Liver (tissue), 9 donors: ENCODE results near the gene UIMC1. TPM values are rescaled to one million over a fixed set of nuclear protein-coding genes. Genes with fewer than 3 reads are reported as not detected.

Experiments
- DNase-seq: peaks from one replicate; pipeline ENCODE4 v3.0.0-alpha.2; 2017; ENCODE audit warnings: low spot score
- H3K27ac ChIP-seq, 2 donors: one replicate each; pipeline ENCODE4 v1.7.0; 2013; ENCODE audit warnings: inconsistent platforms in 2 of 2, low read length in 2 of 2, control low read depth in 1 of 2, low read depth in 1 of 2, mild to moderate bottlenecking in 1 of 2
- H3K27me3 ChIP-seq, 4 donors: one replicate each; pipeline versions ENCODE4 v1.6.1 to v1.7.0; 2013; ENCODE audit warnings: low read length in 3 of 4, inconsistent platforms in 1 of 4, mild to moderate bottlenecking in 1 of 4, moderate library complexity in 1 of 4; ENCODE audit not compliant: control insufficient read depth in 4 of 4, insufficient read depth in 4 of 4
- H3K36me3 ChIP-seq, 4 donors: one replicate each; pipeline versions ENCODE4 v1.6.1 to v1.7.0; 2013; ENCODE audit warnings: low read length in 3 of 4, mild to moderate bottlenecking in 3 of 4, low read depth in 1 of 4, moderate library complexity in 1 of 4; ENCODE audit not compliant: control insufficient read depth in 4 of 4, insufficient read depth in 3 of 4
- H3K4me1 ChIP-seq, 4 donors: one replicate each; pipeline versions ENCODE4 v1.6.1 to v1.7.0; 2013; ENCODE audit warnings: low read length in 3 of 4, mild to moderate bottlenecking in 3 of 4, moderate library complexity in 1 of 4; ENCODE audit not compliant: control insufficient read depth in 4 of 4, insufficient read depth in 4 of 4
- H3K4me3 ChIP-seq, 3 donors: one replicate each; pipeline versions ENCODE4 v1.6.1 to v1.7.0; 2013; ENCODE audit warnings: low read length in 3 of 3, control low read depth in 1 of 3, low read depth in 1 of 3, mild to moderate bottlenecking in 1 of 3
- H3K9ac ChIP-seq, 2 donors: one replicate each; pipeline ENCODE4 v1.7.0; 2013; ENCODE audit warnings: low read length in 2 of 2, mild to moderate bottlenecking in 2 of 2, moderate library complexity in 2 of 2, control low read depth in 1 of 2, low read depth in 1 of 2
- H3K9me3 ChIP-seq, 4 donors: one replicate each; pipeline versions ENCODE4 v1.6.1 to v1.7.0; 2013; ENCODE audit warnings: low read length in 3 of 4; ENCODE audit not compliant: control insufficient read depth in 4 of 4
- ATF3 ChIP-seq: IDR thresholded peaks from 2 replicates; pipeline ENCODE4 v1.6.1; 2016; ENCODE audit warnings: antibody characterized with exemption
- EGR1 ChIP-seq, 2 donors: IDR thresholded peaks; 2 replicates each; pipeline ENCODE4 v1.6.1; 2016 to 2018; ENCODE audit warnings: antibody characterized with exemption in 2 of 2, low read depth in 2 of 2
- FOXA1 ChIP-seq: IDR thresholded peaks from 2 replicates; pipeline ENCODE4 v1.6.1; 2016; ENCODE audit warnings: antibody characterized with exemption
- FOXA2 ChIP-seq: IDR thresholded peaks from 2 replicates; pipeline ENCODE4 v1.6.1; 2016; ENCODE audit warnings: antibody characterized with exemption
- GABPA ChIP-seq, 2 donors: IDR thresholded peaks in 1 of 2; conservative IDR thresholded peaks in 1 of 2; 2 replicates each; pipeline ENCODE4 v1.6.1; 2016; ENCODE audit warnings: antibody characterized with exemption in 2 of 2, mild to moderate bottlenecking in 1 of 2, moderate library complexity in 1 of 2
- HNF4A ChIP-seq, 2 donors: conservative IDR thresholded peaks; 2 replicates each; pipeline ENCODE4 v1.6.1; 2016; ENCODE audit warnings: antibody characterized with exemption in 2 of 2, mild to moderate bottlenecking in 2 of 2
- HNF4G ChIP-seq: IDR thresholded peaks from 2 replicates; pipeline ENCODE4 v1.6.1; 2016; ENCODE audit warnings: antibody characterized with exemption
- JUND ChIP-seq, 2 donors: IDR thresholded peaks; 2 replicates each; pipeline ENCODE4 v1.6.1; 2016; ENCODE audit warnings: antibody characterized with exemption in 2 of 2
- NR2F2 ChIP-seq: IDR thresholded peaks from 2 replicates; pipeline ENCODE4 v1.6.1; 2016; ENCODE audit warnings: antibody characterized with exemption
- RAD21 ChIP-seq, 2 donors: IDR thresholded peaks; 2 replicates each; pipeline ENCODE4 v1.6.1; 2016; ENCODE audit warnings: antibody characterized with exemption in 2 of 2, mild to moderate bottlenecking in 2 of 2
- REST ChIP-seq: IDR thresholded peaks from 2 replicates; pipeline ENCODE4 v1.6.1; 2016; ENCODE audit warnings: antibody characterized with exemption, mild to moderate bottlenecking
- RXRA ChIP-seq, 2 donors: IDR thresholded peaks; 2 replicates each; pipeline ENCODE4 v1.6.1; 2017 to 2018; ENCODE audit warnings: antibody characterized with exemption in 2 of 2, mild to moderate bottlenecking in 1 of 2
- SP1 ChIP-seq: IDR thresholded peaks from 2 replicates; pipeline ENCODE4 v1.6.1; 2018; ENCODE audit warnings: antibody characterized with exemption, mild to moderate bottlenecking
- TAF1 ChIP-seq: conservative IDR thresholded peaks from 2 replicates; pipeline ENCODE4 v1.6.1; 2016; ENCODE audit warnings: antibody characterized with exemption, mild to moderate bottlenecking
- YY1 ChIP-seq: IDR thresholded peaks from 2 replicates; pipeline ENCODE4 v1.6.1; 2016; ENCODE audit warnings: antibody characterized with exemption, mild to moderate bottlenecking
- ZBTB33 ChIP-seq: IDR thresholded peaks from 2 replicates; pipeline ENCODE4 v1.6.1; 2016; ENCODE audit warnings: antibody characterized with exemption
- WGBS: extraction: QIAGEN DNeasy Blood & Tissue Kit; methylation state at CpG from one replicate; pipeline ENCODE4 v1.1.7; 2013; 5-methylcytosine and 5-hydroxymethylcytosine counted together
- polyA plus RNA-seq, 2 donors: library from polyadenylated mRNA; stranded (reverse) in 1 of 2; unstranded in 1 of 2; fragments of 200-250 nt in 1 of 2; fragments of >200 nt in 1 of 2; fragmentation: Nextera tagmentation in 1 of 2; extraction: Ambion mirVana in 1 of 2; gene quantifications; one replicate each; pipeline versions ENCODE4 v1.2.1 to v1.2.3, GENCODE V29; 2013 to 2015
- total RNA-seq, 2 donors: library from RNA; depleted of rRNA; stranded (reverse); fragments of >200 nt; gene quantifications; one replicate each; pipeline ENCODE4 v1.2.3, GENCODE V29; 2014
- TF ChIP-seq, protein P1 (sequence below): IDR thresholded peaks from 2 replicates; pipeline ENCODE4 v1.6.1; 2016; ENCODE audit warnings: antibody characterized with exemption
- TF ChIP-seq, protein P2 (sequence below): fragments of 150-350 bp; IDR thresholded peaks from 2 replicates; pipeline ENCODE4 v1.5.1; 2017; ENCODE audit warnings: improper control_type of control experiment, low read depth, low read length; ENCODE audit not compliant: missing input control
- donor health status: healthy.
- donor health status: healthy.
- donor health status: healthy.
- donor health status: healthy.
- donor health status: healthy.

The UIMC1 gene
- total and polyA plus RNA-seq, 4 donors: 5.9 to 26.0 (median 11.7) TPM

DNA sequence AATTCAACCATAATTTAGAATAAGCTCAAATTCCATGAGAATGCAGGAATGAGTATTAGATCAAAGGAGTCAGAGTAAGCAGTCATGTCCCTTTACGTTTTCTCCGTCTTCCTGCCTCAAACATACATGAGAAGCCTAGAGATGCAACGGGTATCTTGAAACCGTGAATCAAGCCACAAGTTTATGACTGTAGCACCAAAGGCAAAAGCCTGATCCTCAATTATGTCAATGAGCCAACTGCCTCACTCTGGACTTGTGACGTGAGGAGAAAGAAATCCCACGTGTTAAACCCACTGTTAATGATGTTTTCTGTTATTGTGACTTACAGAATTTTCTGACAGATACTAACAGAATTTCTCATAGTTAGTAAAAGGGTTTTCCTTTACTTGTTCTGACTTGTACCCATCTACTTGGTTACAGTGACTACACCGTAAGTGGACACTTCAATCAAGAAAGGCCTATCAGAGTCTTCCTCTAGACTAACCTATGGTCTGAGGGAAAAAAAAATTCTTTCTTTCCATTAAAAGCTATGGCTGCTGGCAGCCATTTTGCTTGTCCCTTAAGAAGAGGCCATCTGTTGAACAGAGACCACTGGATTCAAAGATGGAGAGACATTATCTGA, 72.2 kb downstream of the UIMC1 start:
- H3K9ac ChIP-seq: no peak overlapping the region
- H3K4me3 ChIP-seq: no peak overlapping the region
- H3K27me3 ChIP-seq: no peaks in the 10 kb centered on the region
- peaks cover 0 to 4% (median 0%) of the 10 kb centered on the region in 4 donors for H3K4me1 ChIP-seq
- H3K27ac ChIP-seq: no peak overlapping the region
- TF ChIP-seq JUND (IDR thresholded peaks at IDR 0.05): no peak
- TF ChIP-seq RXRA (IDR thresholded peaks at IDR 0.05): no peak
- no peak for TF ChIP-seq HNF4A (conservative IDR thresholded peaks at IDR 0.05)
- no peak for TF ChIP-seq SP1
- TF ChIP-seq FOXA2: no peak
- TF ChIP-seq NR2F2: no peak
- no peak for TF ChIP-seq YY1
- TF ChIP-seq ZBTB33: no peak
- no peaks in the 10 kb centered on the region for H3K9me3 ChIP-seq
- 97% methylated on average over 7 of the region's 7 CpGs for whole genome bisulfite sequencing
- no peak for DNase-seq
- peaks cover 4 to 15% (median 8%) of the 10 kb centered on the region in 4 donors for H3K36me3 ChIP-seq

- no peak overlapping the region for H3K9ac ChIP-seq
- peaks cover 2 to 15% (median 6%) of the 10 kb centered on the region in 4 donors for H3K36me3 ChIP-seq
- TF ChIP-seq GABPA (IDR thresholded peaks at IDR 0.05 in 1 of 2, conservative IDR thresholded peaks at IDR 0.05 in 1 of 2) (no peak), JUND (IDR thresholded peaks at IDR 0.05) (no peak), REST (no peak), ZBTB33 (no peak), HNF4G (no peak), FOXA2 (no peak), RAD21 (IDR thresholded peaks at IDR 0.05) (no peak), EGR1 (IDR thresholded peaks at IDR 0.05; ENCODE audit: low read depth in 2 of 2) (no peak), YY1 (no peak), FOXA1 (no peak), TAF1 (no peak), ATF3 (no peak), RXRA (IDR thresholded peaks at IDR 0.05) (no peak)
- TF ChIP-seq, protein P1, sequence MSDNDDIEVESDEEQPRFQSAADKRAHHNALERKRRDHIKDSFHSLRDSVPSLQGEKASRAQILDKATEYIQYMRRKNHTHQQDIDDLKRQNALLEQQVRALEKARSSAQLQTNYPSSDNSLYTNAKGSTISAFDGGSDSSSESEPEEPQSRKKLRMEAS: no peak
- TF ChIP-seq, protein P2, sequence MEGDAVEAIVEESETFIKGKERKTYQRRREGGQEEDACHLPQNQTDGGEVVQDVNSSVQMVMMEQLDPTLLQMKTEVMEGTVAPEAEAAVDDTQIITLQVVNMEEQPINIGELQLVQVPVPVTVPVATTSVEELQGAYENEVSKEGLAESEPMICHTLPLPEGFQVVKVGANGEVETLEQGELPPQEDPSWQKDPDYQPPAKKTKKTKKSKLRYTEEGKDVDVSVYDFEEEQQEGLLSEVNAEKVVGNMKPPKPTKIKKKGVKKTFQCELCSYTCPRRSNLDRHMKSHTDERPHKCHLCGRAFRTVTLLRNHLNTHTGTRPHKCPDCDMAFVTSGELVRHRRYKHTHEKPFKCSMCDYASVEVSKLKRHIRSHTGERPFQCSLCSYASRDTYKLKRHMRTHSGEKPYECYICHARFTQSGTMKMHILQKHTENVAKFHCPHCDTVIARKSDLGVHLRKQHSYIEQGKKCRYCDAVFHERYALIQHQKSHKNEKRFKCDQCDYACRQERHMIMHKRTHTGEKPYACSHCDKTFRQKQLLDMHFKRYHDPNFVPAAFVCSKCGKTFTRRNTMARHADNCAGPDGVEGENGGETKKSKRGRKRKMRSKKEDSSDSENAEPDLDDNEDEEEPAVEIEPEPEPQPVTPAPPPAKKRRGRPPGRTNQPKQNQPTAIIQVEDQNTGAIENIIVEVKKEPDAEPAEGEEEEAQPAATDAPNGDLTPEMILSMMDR: no peak
- no peaks in the 10 kb centered on the region for H3K9me3 ChIP-seq
- no peaks in the 10 kb centered on the region for H3K27me3 ChIP-seq
- peaks cover 0 to 1% (median 0%) of the 10 kb centered on the region in 4 donors for H3K4me1 ChIP-seq
- H3K4me3 ChIP-seq: no peak overlapping the region
- no peak for DNase-seq
- WGBS: 93% methylated on average over 1 of the region's 1 CpG
- H3K27ac ChIP-seq: no peak overlapping the region
These were observed 76.9 kb downstream of the UIMC1 start for GRCh38 chr5:176929654-176930053.
